NOMO-1 treated with DMSO at 0.1 percent for 48 hours (cell line): ENCODE data around the gene NPPB.
A peak's percentile ranks its signal among the peaks of the same experiment; 100 is the strongest.

ENCODE experiments used
- DNase-seq: peaks from one replicate; lab custom pipeline; 2025; ENCODE audit not compliant: unreplicated experiment; lab: John Stamatoyannopoulos, UW

The NPPB gene

DNA sequence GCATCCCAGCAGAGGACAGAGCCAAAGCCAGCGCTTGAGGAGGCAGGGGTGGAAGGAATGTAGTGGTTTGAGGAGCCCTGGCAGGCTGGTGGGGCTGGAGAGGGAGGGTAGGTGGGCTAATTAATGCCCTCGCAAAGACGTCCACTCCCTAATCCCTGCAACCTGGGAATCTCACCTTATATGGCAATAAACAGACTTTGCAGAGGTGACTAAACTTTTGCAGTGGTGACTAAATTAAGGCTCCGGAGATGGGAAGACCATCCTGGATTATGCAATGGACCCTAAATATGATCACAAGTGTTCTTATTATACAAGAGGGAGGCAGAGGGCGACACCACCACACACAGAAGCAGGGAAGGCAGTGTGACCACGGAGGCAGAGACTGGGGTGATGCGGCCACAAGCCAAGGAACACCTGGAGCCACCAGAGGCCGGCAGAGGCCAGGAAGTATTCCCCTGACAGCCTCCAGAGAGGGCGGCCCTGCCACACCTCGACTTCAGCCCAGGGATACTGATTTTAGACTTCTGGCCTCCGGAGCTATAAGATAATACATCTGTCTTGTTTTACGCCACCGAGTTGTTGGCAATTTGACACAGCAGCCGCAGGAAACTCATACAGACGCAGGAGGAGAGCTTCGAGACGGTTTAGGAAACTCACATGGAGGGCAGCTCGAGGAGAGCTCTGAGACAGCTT, 23.1 kb upstream of the NPPB start:
- DNase-seq: no peak

DNA sequence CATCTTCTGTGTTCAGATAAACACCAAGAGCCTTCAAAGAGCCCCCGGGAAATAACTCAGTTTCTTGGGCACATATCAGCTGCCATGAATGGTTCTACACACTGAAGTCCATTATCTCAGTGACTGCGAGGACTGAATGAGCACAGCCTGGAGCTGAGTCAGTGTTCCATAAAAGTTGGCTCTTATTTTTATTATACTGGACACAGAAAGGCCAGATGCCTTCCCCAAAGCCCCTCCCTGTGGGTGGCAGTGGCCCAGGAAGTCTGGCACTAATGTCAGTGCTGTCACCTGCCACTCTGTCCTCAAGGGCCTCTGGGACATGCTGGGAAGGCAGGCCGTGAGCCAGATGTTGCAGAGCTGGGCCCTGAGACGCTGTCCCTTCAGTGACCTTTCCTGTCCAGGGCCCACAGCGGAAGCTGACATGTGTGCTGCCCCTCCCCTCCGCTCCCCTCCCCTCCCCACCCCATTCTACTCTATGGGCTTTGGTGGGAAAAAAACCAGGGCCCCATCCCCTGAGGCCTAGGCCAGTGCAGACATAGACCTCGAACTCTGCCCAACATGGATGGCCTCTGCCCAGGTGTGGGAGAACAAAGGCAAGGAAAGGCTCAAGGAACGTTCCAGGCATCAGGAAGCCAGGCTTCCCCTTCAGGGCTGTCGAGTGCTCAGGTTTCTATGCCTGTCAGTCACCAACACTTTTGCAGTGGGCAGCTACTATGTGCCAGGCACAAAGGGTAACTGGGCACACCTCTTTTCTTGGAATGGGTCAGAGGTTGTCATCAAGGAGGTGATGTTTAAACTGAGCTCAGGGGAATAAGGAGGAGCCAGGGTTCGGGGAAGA, 22.4 kb upstream of the NPPB start:
- DNase-seq: no peak

DNA sequence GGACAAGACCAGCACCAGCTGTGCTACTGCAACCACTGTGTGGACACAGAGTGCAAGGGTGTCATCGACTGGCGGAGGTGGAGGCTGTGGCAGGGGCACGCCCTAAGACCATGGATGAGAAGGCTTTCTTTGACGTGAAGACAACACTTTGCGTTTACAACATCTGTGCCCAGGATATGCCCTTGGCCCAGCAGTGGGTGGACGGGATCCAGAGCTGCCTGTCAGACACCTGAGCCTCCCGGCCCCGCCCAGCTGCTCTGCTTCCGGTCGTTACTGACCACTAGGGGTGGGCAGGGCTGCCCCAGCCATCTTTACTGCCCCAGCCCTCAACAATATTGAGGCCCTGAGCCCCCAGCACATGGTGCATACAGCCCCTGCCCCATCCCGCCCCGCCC, 21.4 kb upstream of the NPPB start:
- no peak for DNase-seq

DNA sequence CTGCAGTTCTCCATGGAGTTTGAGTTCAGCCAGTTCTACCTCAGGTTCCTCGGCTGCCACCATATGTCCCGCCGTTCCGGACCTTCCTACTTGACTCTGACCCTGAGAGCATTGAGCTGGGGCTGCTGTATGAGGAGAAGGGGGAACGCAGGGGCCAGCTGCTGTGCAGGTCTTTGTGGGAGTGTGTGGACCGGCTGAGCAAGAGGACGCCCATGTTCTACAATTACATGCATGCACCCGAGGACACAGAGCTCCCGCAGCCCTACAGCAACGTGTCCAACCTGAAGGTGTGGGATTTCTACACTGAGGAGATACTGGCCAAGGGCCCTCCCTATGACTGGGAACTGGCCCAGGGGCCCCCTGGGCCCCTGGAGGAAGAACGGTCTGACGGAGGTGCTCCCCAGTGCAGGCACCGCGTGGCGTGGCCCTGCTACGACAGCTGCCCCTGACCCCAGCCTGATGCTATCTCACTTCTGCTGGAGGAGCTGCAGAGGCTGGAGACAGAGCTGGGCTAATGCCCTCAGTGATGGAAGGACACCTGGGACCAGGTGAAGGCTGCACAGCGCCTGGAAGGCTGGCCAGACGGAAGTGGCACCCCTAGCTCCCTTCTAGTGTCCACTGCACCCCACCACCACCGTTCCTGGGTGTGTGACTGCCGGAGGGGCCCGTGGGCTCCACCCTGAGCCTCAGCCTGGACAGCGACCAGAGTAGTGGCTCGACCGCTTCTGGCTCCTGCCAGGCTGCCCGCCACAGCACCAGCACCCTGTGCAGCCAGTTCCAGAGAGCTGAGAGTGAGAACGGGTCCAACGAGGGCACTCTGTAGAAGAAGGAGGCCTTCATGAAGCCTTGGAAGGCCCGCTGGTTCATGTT, 20.8 kb upstream of the NPPB start:
- no peak for DNase-seq

DNA sequence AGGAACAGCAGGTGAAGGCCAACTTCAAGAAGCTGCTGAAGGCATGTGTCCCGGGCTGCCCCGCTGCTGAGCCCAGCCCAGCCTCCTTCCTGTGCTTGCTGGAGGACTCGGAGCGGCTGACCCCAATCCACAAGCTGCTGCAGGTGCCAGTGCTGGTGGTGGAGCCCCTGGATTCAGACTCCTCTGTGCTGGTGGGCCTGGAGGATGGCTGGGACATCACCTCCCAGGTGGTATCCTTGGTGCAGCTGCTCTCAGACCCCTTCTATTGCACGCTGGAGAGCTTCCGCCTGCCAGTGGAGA, 20.1 kb upstream of the NPPB start:
- DNase-seq: no peak

DNA sequence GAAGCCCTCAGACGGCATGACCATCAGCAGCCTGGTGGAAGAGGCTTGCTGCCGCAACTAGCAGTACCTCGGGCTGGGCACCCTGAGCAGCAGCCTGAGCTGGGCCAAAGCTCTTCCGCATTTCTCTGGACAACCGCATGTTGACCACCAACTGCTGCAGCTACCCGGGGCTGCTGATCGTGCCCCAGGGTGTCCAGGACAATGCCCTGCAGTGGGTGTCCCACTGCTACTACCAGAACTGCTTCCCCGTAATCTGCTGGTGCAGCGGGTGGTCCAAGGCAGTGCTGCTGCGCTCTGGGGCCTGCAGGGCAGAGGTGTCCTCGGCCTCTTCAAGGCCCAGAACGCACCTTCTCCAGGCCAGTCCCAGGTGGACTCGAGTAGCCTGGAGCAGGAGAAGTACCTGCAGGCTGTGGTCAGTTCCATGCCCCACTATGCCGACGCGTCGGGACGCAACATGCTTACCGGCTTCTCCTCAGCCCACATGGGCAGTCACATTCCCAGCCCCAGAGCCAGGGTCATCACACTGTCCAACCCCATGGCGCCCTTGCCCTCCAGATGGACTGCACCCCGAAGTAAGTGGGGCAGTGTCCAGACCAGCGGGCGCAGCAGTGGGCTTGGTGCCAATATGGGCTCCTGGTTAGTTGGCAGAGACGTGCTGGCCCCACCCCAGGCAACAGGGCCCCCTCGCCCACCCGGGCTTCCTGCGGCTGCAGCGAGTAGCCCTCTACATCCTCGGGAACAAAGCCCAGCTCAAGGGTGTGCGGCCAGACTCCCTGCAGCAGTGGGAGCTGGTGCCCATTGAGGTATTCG, 19.5 kb upstream of the NPPB start:
- no peak for DNase-seq

DNA sequence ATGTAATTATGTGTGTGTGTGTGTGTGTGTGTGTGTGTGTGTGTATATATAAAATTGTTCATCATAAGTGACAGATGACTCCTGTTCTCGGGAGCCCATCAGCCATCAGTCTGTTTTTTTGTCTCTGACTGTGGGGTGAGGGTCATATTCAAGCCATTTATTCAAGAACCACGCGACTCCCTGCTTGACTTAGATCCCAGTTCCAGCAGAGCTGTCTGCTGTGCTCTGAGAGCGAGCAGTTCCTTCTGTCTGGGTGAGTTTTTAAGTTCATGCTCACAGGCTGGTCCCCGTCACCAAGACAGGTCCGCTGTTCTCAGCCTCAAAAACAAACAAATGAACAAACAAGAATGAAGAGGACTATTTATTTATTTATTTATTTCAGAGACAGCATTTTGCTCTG, 18.3 kb upstream of the NPPB start:
- DNase-seq: no peak

DNA sequence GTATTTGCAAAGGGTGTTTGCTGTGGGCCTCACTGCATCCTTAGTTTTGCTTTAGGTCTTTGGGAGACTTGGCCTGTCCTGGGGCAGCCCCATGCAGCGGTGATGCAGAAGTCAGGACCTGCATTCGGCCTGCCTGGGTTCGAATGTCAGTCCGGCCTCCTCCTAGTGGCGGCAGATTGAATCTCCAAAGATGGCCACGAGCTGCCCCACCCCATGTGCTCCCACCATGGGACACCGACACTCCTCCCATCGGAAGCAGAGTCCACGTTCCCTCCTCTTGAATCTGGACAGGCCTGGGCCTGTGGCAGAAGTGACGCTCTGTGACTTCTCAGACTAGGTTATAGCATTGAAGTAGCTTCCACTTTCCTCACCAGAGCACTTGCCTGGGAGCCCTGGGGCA, 16.3 kb upstream of the NPPB start:
- no peak for DNase-seq

DNA sequence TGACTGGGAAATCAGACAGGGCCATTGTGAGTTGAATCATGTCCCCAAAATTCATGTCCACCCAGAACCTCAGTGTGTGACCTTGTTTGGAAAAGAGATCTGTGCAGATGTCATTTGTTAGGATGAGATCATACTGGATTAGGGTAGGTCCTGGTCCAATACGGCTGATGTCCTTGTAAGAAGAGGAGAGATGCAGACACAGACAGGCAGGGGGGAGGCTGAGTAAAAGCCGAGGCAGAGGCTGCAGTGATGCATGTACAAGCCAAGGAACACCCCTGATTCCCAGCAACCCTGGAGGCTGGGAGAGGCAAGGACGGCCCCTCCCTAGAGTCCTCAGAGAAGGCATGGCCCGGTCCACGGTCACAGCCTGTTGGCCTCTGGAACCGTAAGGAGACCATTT, 15.9 kb upstream of the NPPB start:
- no peak for DNase-seq

DNA sequence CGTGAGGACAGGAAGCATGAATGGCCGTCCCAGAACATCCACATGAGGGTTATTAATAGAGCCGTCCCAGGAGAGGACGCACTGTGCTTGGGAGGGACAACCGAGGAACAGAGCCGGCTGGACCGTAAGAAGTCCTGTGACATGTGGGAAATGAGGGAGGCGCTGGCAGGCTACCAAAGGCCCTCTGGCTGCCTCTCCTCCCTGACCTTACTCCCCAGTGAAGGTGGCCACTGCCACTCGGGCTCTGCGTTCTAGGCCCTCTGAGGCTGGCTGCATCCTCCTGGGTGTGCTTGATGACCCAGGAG, 15.5 kb upstream of the NPPB start:
- DNase-seq: no peak

DNA sequence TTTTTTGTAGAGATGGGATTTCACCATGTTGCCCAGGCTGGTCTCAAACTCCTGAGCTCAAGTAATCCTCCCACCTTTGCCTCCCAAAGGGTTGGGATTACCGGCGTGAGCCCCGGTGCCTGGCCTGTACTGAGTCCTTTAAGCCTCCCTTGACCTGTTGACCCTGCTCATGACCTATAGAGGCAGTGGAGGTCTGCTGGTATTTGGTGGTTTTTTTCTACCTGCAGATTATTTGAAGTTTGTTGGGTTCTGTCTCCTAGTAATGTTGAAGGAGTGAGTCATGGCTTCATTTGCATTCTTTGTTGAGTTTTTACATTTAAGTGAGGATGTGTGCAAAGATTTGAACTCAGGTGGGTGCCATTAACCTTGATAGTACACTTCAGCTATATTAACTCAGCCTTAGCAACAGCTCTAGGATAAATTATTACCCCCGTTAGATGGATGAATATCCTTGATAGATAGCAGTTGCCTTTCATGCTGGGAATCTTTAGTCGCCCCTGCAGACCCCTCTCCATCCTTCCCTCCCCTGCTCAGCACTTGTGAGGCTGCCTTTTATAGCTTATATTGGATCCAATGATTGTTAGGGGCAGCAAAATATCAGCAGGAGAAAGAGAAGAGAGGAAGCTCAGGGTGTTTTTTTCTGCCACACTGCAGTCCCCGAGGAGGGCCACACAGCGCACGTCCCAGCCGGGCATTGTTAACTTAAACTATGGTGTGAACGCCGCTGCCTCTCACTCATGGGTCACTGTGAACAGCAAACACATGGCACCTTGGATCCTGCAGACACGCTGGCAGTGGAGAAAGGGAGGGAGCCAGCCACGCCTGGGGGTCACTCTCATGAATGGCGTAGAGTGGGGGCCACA, 14.9 kb upstream of the NPPB start:
- DNase-seq: no peak

DNA sequence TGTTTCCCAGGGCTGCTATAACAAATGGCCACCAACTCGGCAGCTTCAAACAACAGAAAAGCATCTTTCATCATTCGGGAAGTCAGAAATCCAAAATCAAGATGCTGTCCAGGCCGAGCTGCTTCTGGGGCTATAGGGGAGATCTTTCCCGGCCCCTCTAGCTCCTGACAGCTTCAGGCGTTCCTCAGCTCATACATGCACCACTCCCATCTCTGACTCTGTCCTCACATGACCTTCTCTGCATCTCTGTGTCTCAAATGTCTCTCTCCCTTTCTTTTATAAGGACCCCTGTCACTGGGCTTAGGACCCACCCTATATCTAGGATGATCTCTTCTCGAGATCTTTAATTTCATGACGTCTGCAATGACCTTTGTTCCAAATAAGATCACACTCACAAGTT, 13.8 kb upstream of the NPPB start:
- DNase-seq: no peak

DNA sequence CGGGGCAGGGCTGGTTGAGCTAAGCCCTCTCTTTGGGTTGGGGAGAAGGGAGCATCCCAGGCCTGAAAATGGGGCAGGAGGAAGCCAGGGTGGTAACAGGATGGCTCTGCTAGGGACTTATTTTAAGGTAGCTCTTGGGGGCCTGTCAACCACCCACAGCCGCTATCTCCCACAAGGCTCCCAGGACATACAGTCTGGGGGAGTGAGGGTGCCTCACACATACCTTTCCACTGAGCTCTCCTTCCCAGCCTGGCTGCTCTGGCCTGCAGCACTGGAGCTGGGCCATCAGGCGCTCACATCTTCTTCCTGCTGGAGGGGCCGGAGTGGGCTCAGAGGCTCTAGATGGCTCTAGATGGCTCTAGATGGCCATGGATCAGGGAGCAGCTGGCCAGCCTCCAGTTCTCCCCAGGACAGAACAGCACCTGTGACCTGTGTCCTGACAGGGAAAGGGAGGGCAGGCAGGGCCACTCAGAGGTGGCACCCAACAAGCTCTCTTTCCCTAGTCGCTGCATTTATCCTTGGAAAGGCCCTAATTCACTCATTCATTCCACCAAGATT, 11.0 kb upstream of the NPPB start:
- no peak for DNase-seq

DNA sequence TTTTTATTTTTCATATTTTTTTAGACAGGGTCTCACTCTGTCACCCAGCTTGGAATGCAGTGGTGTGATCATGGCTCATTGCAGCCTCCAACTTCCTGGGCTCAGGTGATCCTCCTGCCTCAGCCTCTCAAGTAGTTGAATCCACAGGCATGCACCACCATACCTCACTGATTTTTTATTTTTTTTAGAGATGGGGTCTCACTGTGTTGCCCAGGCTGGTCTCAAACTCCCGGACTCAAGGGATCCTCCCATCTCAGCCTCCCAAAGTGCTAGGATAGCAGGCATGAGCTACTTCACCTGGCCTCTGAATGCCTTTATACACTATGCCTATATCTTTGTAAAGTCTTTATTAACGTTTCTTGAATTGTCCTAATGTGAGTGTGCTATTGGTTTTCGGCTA, 10.4 kb upstream of the NPPB start:
- no peak for DNase-seq

DNA sequence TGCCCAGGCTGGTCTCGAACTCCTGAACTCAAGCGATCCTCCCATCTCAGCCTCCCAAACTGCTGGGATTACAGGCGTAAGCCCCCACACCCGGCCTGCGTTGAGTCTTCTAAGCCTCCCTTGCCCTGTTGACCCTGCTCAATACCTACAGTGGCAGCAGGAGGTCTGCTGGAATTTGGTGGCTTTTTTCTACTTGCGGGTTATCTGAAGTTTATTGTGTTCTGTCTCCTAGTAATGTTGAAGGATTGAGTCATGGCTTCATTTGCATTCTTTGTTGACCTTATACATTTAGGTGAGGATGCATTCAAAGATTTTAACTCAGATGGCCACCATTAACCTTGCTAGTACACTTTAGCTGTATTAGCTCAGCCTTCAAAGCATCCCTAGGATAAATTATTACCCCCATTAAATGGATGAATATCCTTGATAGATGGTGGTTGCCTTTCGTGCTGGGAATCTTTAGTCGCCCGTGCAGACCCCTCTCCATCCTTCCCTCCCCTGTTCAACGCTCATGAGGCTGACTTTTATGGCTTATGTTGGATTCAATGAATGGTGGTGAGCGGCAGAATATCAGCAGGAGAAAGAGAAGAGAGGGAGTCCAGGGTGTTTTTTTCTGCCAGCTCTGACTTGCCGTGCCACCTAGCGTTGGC, 9.7 kb upstream of the NPPB start:
- DNase-seq: no peak

DNA sequence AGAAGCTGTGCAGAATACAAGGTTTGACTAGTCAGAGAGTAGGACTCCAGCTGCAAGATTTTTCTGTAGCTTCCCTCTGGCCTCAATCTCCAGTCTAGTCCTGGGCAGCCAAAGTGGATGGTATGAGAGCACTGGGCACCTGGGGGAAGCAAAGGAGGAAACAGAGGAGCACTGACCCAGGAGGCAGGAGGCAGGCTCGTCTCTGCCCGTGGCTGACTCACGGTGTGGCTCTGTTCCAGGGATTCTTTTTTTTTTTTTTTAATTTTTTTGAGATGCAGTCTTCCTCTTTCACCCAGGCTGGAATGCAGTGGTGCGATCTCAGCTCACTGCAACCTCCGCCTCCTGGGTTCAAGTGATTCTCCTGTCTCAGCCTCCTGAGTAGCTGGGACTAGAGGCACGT, 4.1 kb upstream of the NPPB start:
- no peak for DNase-seq

DNA sequence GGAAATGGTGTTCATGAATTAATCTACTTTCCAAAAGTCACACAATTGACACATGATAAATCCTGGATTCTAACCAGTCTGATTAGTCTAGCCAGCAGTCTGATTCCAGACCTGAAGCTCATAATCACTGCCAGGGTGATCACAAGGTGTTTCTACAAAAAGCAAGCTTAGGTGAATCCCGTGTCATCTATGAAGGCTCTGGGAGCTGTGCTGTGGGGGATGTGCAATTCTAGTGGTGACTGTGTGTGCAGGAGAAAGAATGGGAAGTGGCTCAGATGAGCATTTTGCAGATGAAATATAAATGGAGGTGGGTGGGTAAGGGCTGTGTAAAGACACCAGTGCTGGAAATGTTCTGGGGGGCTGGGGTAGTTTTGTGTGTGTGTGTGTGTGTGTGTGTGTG, 1.8 kb upstream of the NPPB start:
- DNase-seq: no peak

DNA sequence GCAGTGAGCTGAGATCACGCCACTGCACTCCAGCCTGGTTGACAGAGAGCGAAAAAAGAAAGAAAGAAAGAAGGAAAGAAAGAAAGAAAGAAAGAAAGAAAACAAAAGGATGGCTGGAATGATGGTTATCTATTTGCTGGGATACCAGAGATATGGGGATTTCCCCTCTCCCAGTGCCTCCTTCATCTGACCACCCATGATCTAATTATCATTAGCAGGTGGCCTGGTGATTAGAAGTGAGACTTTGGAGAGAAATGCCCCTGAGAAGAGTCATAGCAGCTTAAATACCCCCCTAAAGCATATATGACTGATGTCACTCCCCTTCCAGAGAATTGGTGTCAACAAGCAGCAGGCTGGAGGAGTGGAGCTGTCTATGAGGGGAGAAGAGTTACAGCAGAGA, 1.3 kb upstream of the NPPB start:
- no peak for DNase-seq

DNA sequence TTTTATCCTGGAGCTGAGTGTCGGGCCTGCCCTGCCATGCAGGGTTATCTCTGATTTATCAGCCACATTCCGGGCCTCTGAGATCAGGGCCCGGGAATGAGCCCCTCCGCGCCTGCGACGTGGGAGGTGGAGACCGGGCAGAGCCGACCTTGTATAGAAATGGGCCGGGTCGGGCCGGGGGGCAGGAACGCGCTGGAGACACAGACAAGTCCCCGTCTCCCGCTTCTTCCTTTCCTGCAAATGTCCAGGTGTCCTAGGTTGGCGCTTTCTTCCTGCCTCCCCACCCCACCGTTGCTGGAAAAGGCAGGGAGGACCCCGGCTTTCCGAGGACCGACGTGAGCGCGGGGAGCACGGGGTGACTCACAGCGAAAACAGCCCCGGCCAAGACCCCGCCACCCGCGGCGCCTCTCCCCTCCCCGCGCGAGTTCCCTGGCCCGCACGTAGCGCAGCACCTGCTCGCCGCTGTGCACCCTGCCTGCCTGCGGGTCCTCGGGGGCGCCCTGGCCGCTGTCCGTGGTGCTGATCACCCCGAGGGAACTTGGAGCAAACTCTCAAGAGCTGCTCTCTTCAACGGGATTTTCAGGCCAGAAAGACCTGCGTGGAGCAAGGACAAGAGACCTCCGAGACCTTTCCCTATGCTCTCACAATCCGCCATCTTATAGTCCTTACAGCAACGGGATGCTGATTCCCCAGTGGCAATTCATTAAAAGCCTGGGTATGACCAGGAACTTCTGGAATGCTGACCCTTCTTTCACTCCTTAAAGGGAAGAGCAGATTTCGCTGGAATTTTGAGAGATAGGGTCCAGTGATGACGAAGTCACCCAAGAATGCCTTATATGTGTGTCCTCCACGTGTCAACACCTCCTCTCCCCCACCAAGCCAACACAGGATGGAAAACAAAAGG, 475 bp upstream of the NPPB start:
- peak; percentile 54 for DNase-seq
